H1 (cell line): Measurements from ENCODE around the gene ONECUT2. TPM values are rescaled to one million over a fixed set of nuclear protein-coding genes. Genes with fewer than 3 reads are reported as not detected.
A peak's percentile ranks its signal among the peaks of the same experiment; 100 is the strongest.

ENCODE experiments used
- CTCF ChIA-PET: fragments of 300-600 bp; sonication (Branson Sonifier 250); formaldehyde crosslinking; loops from one replicate; lab custom pipeline; 2021; ENCODE audit not compliant: partially characterized antibody; lab: Charles Lee
- POLR2A ChIA-PET: fragments of 300-600 bp; sonication (Branson Sonifier 250); formaldehyde crosslinking; loops from one replicate; lab custom pipeline; 2021; ENCODE audit warnings: inconsistent platforms; ENCODE audit not compliant: partially characterized antibody; lab: Charles Lee
- DNase-seq, 2 experiments: peaks; one replicate each; pipeline versions ENCODE4 v3.0.0 to v3.0.0-alpha.2; 2010 to 2022; ENCODE audit warnings: low spot score in 2 of 2, low read depth in 1 of 2, mixed read lengths in 1 of 2
- FAIRE-seq: peaks from 2 replicates; lab custom pipeline; 2011; peaks lifted over from hg19 to GRCh38; lab: Jason Lieb, UNC
- H2AFZ ChIP-seq: 2 replicates; pipeline ENCODE4 v1.8.1; 2012; ENCODE audit warnings: low read length, inconsistent platforms
- H2AK5ac ChIP-seq: 2 replicates; pipeline ENCODE4 v1.6.1; 2013; ENCODE audit warnings: low read depth, low read length
- H2BK120ac ChIP-seq: replicated peaks from 2 replicates; pipeline ENCODE3; 2013; ENCODE audit warnings: low read depth, low read length, inconsistent platforms
- H2BK12ac ChIP-seq: 2 replicates; pipeline ENCODE4 v1.6.1; 2013; ENCODE audit warnings: low read depth, low read length
- H2BK15ac ChIP-seq: 2 replicates; pipeline ENCODE4 v1.6.1; 2013; ENCODE audit warnings: low read length
- H2BK20ac ChIP-seq: 2 replicates; pipeline ENCODE4 v1.6.1; 2013; ENCODE audit warnings: low read length
- H2BK5ac ChIP-seq: 2 replicates; pipeline ENCODE4 v1.6.1; 2013; ENCODE audit warnings: low read depth, low read length
- H3K14ac ChIP-seq: 2 replicates; pipeline ENCODE4 v1.6.1; 2013; ENCODE audit warnings: inconsistent platforms; ENCODE audit not compliant: insufficient read length
- H3K18ac ChIP-seq: 2 replicates; pipeline ENCODE4 v1.6.1; 2013; ENCODE audit warnings: low read length; ENCODE audit errors: extremely low read depth
- H3K23ac ChIP-seq: 2 replicates; pipeline ENCODE4 v1.6.1; 2013; ENCODE audit warnings: inconsistent platforms; ENCODE audit not compliant: insufficient read length
- H3K23me2 ChIP-seq: 2 replicates; pipeline ENCODE4 v1.6.1; 2013; ENCODE audit warnings: low read depth, low read length
- H3K27ac ChIP-seq: 2 replicates; pipeline ENCODE4 v1.6.1; 2011; ENCODE audit warnings: low read depth, low read length, inconsistent platforms
- H3K27me3 ChIP-seq, 4 experiments: replicated peaks in 1 of 4; 1 replicate in 1 of 4; 2 replicates in 3 of 4; pipeline versions ENCODE4 v1.6.1 to v1.8.1; 2011 to 2013; ENCODE audit warnings: low read length in 3 of 4, mild to moderate bottlenecking in 3 of 4, inconsistent platforms in 2 of 4, mixed read lengths in 2 of 4, moderate library complexity in 1 of 4; ENCODE audit not compliant: control insufficient read depth in 3 of 4, insufficient read depth in 3 of 4; ENCODE audit errors: extremely low read depth in 1 of 4
- H3K36me3 ChIP-seq, 4 experiments: 2 replicates each; pipeline versions ENCODE4 v1.6.1 to v1.8.1; 2011 to 2013; ENCODE audit warnings: mild to moderate bottlenecking in 4 of 4, low read length in 3 of 4, moderate library complexity in 2 of 4, control low read depth in 1 of 4, inconsistent platforms in 1 of 4; ENCODE audit not compliant: insufficient read depth in 4 of 4, control insufficient read depth in 2 of 4
- H3K4ac ChIP-seq: replicated peaks from 2 replicates; pipeline ENCODE3; 2013; ENCODE audit warnings: low read length, low read depth, mixed read lengths, inconsistent platforms; ENCODE audit not compliant: insufficient read length
- H3K4me1 ChIP-seq, 4 experiments: replicated peaks in 1 of 4; 1 replicate in 1 of 4; 2 replicates in 3 of 4; pipeline versions ENCODE4 v1.6.1 to v1.8.1; 2011 to 2013; ENCODE audit warnings: low read length in 3 of 4, inconsistent platforms in 2 of 4, mixed read lengths in 1 of 4; ENCODE audit not compliant: insufficient read depth in 4 of 4, control insufficient read depth in 3 of 4
- H3K4me2 ChIP-seq, 2 experiments: 2 replicates each; pipeline versions ENCODE4 v1.6.1 to v1.8.1; 2011 to 2013; ENCODE audit warnings: low read depth in 2 of 2, low read length in 2 of 2, control low read depth in 1 of 2, inconsistent platforms in 1 of 2, mild to moderate bottlenecking in 1 of 2; ENCODE audit not compliant: insufficient read depth in 1 of 2
- H3K4me3 ChIP-seq, 4 experiments: fragments of 200-600, 300-600 bp in 1 of 4; sonication (generic), shearing (Covaris generic), sonication (Bioruptor Twin) in 1 of 4; 2 replicates each; pipeline versions ENCODE4 v1.5.1 to v1.8.1; 2011 to 2016; ENCODE audit warnings: low read length in 4 of 4, low read depth in 3 of 4, control low read depth in 2 of 4, inconsistent platforms in 2 of 4, mild to moderate bottlenecking in 2 of 4, mixed read lengths in 1 of 4, moderate library complexity in 1 of 4; ENCODE audit not compliant: insufficient read depth in 2 of 4; ENCODE audit errors: extremely low read depth in 1 of 4
- H3K56ac ChIP-seq: replicated peaks from 2 replicates; pipeline ENCODE3; 2013; ENCODE audit warnings: low read depth, mild to moderate bottlenecking, mixed read lengths, low read length, inconsistent platforms; ENCODE audit not compliant: insufficient read length
- H3K79me1 ChIP-seq: 2 replicates; pipeline ENCODE4 v1.6.1; 2013; ENCODE audit warnings: low read depth, low read length, control low read depth
- H3K79me2 ChIP-seq, 2 experiments: 2 replicates each; pipeline versions ENCODE4 v1.6.1 to v1.8.1; 2012 to 2013; ENCODE audit warnings: low read length in 2 of 2, mild to moderate bottlenecking in 2 of 2, inconsistent platforms in 1 of 2; ENCODE audit not compliant: insufficient read depth in 2 of 2, control insufficient read depth in 1 of 2
- H3K9ac ChIP-seq, 4 experiments: replicated peaks in 1 of 4; 1 replicate in 1 of 4; 2 replicates in 3 of 4; pipeline versions ENCODE4 v1.6.1 to v1.8.1; 2011 to 2013; ENCODE audit warnings: low read depth in 3 of 4, low read length in 3 of 4, control low read depth in 2 of 4, mild to moderate bottlenecking in 2 of 4, moderate library complexity in 2 of 4, inconsistent platforms in 1 of 4; ENCODE audit errors: extremely low read depth in 1 of 4
- H3K9me3 ChIP-seq, 2 experiments: 2 replicates each; pipeline versions ENCODE4 v1.6.1 to v1.8.1; 2012 to 2013; ENCODE audit warnings: mild to moderate bottlenecking in 2 of 2, moderate library complexity in 2 of 2, control low read depth in 1 of 2, inconsistent platforms in 1 of 2, low read depth in 1 of 2, low read length in 1 of 2, mixed read lengths in 1 of 2; ENCODE audit not compliant: insufficient read depth in 2 of 2
- H4K20me1 ChIP-seq, 2 experiments: replicated peaks in 1 of 2; 2 replicates each; pipeline versions ENCODE3 to v1.8.1; 2011 to 2013; ENCODE audit warnings: inconsistent platforms in 2 of 2, low read length in 2 of 2, mild to moderate bottlenecking in 1 of 2; ENCODE audit not compliant: insufficient read depth in 2 of 2, control insufficient read depth in 1 of 2
- H4K5ac ChIP-seq: 2 replicates; pipeline ENCODE4 v1.6.1; 2013; ENCODE audit warnings: low read length, low read depth, mixed read lengths, inconsistent platforms; ENCODE audit not compliant: insufficient read length
- H4K8ac ChIP-seq: 2 replicates; pipeline ENCODE4 v1.8.0; 2013; ENCODE audit warnings: mild to moderate bottlenecking, moderate library complexity, low read length, inconsistent platforms; ENCODE audit not compliant: insufficient read depth; ENCODE audit errors: extremely low read depth
- H4K91ac ChIP-seq: replicated peaks from 2 replicates; pipeline ENCODE3; 2013; ENCODE audit warnings: low read length, mixed read lengths, inconsistent platforms; ENCODE audit not compliant: insufficient read length
- KDM4A ChIP-seq: IDR thresholded peaks from one replicate; pipeline ENCODE4 v1.7.1; 2012; ENCODE audit warnings: low read depth, mild to moderate bottlenecking, moderate library complexity, low read length, inconsistent platforms; ENCODE audit not compliant: severe bottlenecking
- PHF8 ChIP-seq: fragments of 200-600 bp; sonication (generic); conservative IDR thresholded peaks from 2 replicates; pipeline ENCODE4 v1.7.1; 2012; ENCODE audit warnings: low read depth, mild to moderate bottlenecking, inconsistent platforms, low read length, moderate library complexity
- SAP30 ChIP-seq: fragments of 300-600 bp; sonication (generic); IDR thresholded peaks from 2 replicates; pipeline ENCODE4 v1.7.1; 2012; ENCODE audit warnings: low read length, moderate library complexity, mild to moderate bottlenecking, inconsistent platforms; ENCODE audit not compliant: insufficient read depth, insufficient replicate concordance
- SUZ12 ChIP-seq: fragments of 200-600 bp; sonication (generic); IDR thresholded peaks from 2 replicates; pipeline ENCODE4 v1.6.1; 2012; ENCODE audit warnings: mild to moderate bottlenecking, inconsistent platforms, low read length, moderate library complexity, mixed read lengths
- WGBS, 2 experiments: shearing (Covaris generic) in 1 of 2; methylation state at CpG; one replicate each; pipeline versions ENCODE4 v1.1.6 to v1.1.7; 2013 to 2015; ENCODE audit warnings: low lambda C conversion rate in 2 of 2, mixed read lengths in 2 of 2, inconsistent platforms in 1 of 2, low coverage in 1 of 2, missing lambda C conversion rate in 1 of 2; ENCODE audit not compliant: insufficient replicate concordance in 2 of 2, insufficient coverage in 1 of 2, insufficient read length in 1 of 2; ENCODE audit errors: extremely low coverage in 1 of 2, missing lambda C conversion rate in 1 of 2; 5-methylcytosine and 5-hydroxymethylcytosine counted together
- polyA plus RNA-seq, 7 experiments: library from polyadenylated mRNA; depleted of rRNA in 3 of 7; stranded (reverse) in 5 of 7; unstranded in 2 of 7; fragments of >200 nt in 5 of 7; fragments of 200-250 nt in 2 of 7; gene quantifications; 1 replicate in 5 of 7; 2 replicates in 1 of 7; 4 replicates in 1 of 7; pipeline versions ENCODE4 v1.2.1 to v1.2.3, GENCODE V29; 2011 to 2013; ENCODE audit warnings: missing spikeins in 2 of 7, mixed read lengths in 2 of 7
- total RNA-seq: library from RNA; stranded (reverse); fragmentation: NEBNext Ultra II Directional; extraction: Animal tissue kit (Norgen Biotek cat#: 25700); gene quantifications from 2 replicates; pipeline ENCODE4 v1.2.1, GENCODE V29; 2021

The ONECUT2 gene
- total and polyA plus RNA-seq, 2 of the 8 experiments (the other 6 are each of a cell fraction or from before 2014, with no cell fraction given): 0.38 to 1.9 TPM

GRCh38 chr18:57439985-57440330 is 4.8 kb downstream of the ONECUT2 start:
- Histone ChIP-seq H3K79me2 (no peaks in the 10 kb centered on the region), H2BK5ac (no peak overlapping the region), H2AK5ac (no peak overlapping the region), H2BK15ac (no peak overlapping the region), H3K9ac (no peak overlapping the region), H3K23ac (no peak overlapping the region), H2BK20ac (no peak overlapping the region), H3K27me3 (peaks cover 73 to 93% (median 88%) of the 10 kb centered on the region in 4 experiments), H2BK12ac (no peak overlapping the region), H3K4ac (no peak overlapping the region), H3K79me1 (no peaks in the 10 kb centered on the region; the same call in 1 of the 2 replicates), H4K20me1 (peaks cover 11 to 40% of the 10 kb centered on the region in 2 experiments), H4K8ac (no peak overlapping the region), H3K56ac (no peak overlapping the region), H2BK120ac (no peak overlapping the region), H4K5ac (no peak overlapping the region), H3K4me1 (peaks cover 3 to 51% (median 34%) of the 10 kb centered on the region in 4 experiments), H3K4me2 (peak overlapping the region; percentile 79 to 93), H3K9me3 (no peaks in the 10 kb centered on the region), H4K91ac (no peak overlapping the region), H3K14ac (no peak overlapping the region), H3K4me3 (peak overlapping the region in 3 of 4 experiments; percentile 0 to 62 (median 23); a peak in 4 of 8 replicates), H3K23me2 (peaks cover 16% of the 10 kb centered on the region; the same call in 1 of the 2 replicates), H3K27ac (no peak overlapping the region), H3K18ac (no peak overlapping the region), H2AFZ (no peak overlapping the region), H3K36me3 (peaks cover 0 to 12% (median 0%) of the 10 kb centered on the region in 4 experiments; a peak in 1 of 8 replicates)
- WGBS, 2 experiments: 10% methylated on average over 17 of the region's 17 CpGs; no CpG with 5 or more reads in 1 of the 2 experiments
- DNase-seq: no peak
- ChIA-PET CTCF (interaction anchor here (1.1 to 2.0 kb wide), 4 partner anchors 13 to 692 kb away, joined by 3 to 6 read pairs (median 4); no protein-coding TSS in a partner anchor), POLR2A (interaction anchor here (0.5 to 3.6 kb wide), 2 partner anchors 10 to 329 kb away, joined by 3 to 18 read pairs; no protein-coding TSS in a partner anchor)
- FAIRE-seq: no peak
- peak; percentile 40 for TF ChIP-seq KDM4A
- TF ChIP-seq SUZ12: no peak; the same call in 1 of the 2 replicates
- no peak for TF ChIP-seq SAP30
- TF ChIP-seq PHF8: no peak
